Measurements from ENCODE around the gene RBMS3.
A peak's percentile ranks its signal among the peaks of the same experiment; 100 is the strongest.
"Not testable (repeated sequence)": the region's sequence is repeated elsewhere in the genome, so short reads cannot be mapped to it uniquely, and the experiment has no call there.

RBMS3 gene

DNA sequence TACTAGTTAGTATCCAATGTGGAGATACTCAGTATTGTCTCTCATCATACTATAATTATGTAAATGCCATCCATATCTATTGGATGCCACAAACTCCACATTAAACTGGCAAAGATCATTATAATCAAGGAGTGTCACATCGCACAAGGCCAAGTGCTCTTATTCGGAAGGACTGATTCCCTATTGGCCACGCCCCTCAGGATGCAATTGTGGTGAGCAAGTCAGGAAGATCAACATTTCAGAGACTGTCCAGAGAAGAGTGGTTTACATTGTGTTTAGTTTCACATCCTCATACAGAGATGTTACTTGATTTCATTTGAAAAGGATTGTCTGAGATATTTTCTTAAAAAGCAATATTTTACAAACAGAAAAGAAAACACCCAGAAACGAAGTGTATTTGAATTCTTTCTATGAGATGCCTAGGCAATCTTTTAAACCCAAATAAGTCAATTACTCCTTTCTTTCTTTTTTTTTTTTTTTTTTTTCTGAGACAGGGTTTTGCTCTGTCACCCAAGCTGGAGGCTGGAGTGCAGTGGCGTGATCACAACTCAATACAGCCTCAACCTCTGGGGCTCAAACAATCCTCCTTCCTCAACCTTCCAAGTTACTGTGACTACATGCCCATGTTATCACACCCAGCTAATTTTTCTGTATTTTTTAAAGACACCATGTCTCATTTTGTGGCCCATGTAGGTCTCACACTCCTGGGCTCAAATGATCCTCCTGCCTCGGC, 369.1 kb downstream of the RBMS3 start:
- no peak overlapping the region for H3K4me3 ChIP-seq (ENCODE audit: low read depth, low read length)
- TF ChIP-seq, protein P1, sequence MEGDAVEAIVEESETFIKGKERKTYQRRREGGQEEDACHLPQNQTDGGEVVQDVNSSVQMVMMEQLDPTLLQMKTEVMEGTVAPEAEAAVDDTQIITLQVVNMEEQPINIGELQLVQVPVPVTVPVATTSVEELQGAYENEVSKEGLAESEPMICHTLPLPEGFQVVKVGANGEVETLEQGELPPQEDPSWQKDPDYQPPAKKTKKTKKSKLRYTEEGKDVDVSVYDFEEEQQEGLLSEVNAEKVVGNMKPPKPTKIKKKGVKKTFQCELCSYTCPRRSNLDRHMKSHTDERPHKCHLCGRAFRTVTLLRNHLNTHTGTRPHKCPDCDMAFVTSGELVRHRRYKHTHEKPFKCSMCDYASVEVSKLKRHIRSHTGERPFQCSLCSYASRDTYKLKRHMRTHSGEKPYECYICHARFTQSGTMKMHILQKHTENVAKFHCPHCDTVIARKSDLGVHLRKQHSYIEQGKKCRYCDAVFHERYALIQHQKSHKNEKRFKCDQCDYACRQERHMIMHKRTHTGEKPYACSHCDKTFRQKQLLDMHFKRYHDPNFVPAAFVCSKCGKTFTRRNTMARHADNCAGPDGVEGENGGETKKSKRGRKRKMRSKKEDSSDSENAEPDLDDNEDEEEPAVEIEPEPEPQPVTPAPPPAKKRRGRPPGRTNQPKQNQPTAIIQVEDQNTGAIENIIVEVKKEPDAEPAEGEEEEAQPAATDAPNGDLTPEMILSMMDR (IDR thresholded peaks at IDR 0.05; ENCODE audit: borderline replicate concordance, insufficient read depth, low read depth, low read length) = no peak

DNA sequence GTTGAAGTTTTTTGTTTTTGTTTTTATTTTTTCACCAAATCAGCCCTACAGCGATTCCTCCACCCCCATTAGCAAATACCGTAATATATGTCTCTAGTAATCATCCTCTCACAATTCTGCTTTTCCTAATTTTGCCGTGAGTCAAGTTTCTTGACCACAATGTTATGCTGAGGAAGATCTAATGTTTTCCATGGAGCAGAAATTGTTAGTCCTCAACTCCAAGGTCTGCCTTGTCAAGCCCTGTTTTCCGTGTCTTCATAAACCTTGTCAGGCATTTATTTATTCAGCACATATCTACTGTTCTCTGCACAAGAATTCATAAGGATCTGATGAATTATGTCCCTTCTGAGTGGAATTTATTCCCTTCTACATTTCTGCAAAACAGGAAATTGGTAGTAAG, 372.8 kb downstream of the RBMS3 start:
- no peak overlapping the region for H3K4me3 ChIP-seq (ENCODE audit: low read depth, low read length)
- TF ChIP-seq, protein P1 (IDR thresholded peaks at IDR 0.05; ENCODE audit: borderline replicate concordance, insufficient read depth, low read depth, low read length) = no peak

DNA sequence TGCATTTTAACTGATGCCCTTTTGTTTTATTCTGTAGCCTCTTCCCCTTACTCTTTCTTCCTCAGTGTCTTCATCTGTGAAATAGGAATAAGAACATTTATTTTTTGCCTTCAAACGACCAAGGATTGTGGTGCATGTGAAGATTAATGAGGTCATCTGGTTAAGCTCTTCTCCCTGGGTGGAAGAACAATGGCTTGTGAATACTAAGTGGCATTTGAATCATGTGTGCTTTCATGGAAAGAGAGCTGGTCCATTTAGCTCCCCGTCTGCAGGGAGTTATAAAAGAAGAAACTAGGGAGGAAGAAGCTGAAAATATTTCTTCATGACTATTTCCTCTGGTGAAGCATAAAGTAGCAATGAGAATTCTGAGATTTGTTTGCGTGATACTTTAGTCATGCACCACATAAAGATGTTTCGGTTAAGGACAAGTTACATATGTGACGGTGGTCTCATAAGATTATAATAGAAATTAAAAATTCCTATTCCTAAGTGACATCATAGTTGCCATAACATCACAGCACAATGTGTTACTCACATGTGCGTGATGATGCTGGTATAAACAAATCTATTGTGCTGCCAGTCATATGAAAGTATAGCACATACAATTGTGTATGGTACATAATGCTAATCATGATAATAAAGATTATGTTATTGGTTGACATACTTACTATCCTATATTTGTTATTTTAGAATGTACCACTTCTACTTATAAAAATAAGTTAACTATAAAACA, 374.3 kb downstream of the RBMS3 start:
- TF ChIP-seq, protein P1 (IDR thresholded peaks at IDR 0.05; ENCODE audit: borderline replicate concordance, insufficient read depth, low read depth, low read length) = no peak
- H3K4me3 ChIP-seq (ENCODE audit: low read depth, low read length) = no peak overlapping the region

DNA sequence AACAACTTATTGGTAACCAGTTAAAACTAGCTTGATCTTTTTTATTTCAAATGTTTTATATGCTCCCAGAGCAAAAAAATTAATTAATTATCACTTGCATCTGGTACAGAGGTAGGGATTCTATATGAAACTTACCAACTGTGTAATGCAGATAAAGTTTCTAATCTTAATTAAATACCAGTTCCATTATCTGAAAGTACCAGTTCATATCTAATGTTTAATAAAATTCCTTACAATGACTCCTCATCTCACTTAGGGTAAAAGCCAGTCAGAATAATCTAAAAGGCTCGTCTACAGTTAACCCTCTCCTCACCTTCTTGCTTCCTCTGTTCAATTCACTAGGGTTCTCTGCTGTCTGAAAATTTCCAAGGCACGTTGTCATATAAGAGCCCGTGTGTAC, 384.8 kb downstream of the RBMS3 start:
- TF ChIP-seq, protein P1 (IDR thresholded peaks at IDR 0.05; ENCODE audit: borderline replicate concordance, insufficient read depth, low read depth, low read length) = no peak
- H3K4me3 ChIP-seq (ENCODE audit: low read depth, low read length) = no peak overlapping the region

DNA sequence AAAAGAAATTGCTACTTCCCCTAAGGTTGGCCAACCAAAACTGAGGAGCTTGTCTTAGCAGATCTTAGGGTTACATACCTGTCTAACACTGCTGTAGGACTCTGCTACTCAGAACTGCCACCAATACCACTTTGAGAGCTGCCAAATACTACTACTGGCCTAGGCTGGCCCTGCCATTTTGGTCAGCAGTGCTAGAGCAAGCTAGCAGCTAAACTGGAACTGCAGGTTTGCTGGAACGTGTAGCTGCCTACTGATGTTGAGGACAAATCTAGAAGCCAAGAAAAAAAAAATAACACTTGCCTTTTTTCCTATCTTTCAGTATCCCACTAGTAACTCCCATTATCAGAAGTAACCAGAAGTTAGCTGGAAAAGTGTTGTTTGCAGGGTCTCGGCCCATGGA, 387.4 kb downstream of the RBMS3 start:
- TF ChIP-seq, protein P1 (IDR thresholded peaks at IDR 0.05; ENCODE audit: borderline replicate concordance, insufficient read depth, low read depth, low read length) = no peak
- H3K4me3 ChIP-seq (ENCODE audit: low read depth, low read length) = no peak overlapping the region

DNA sequence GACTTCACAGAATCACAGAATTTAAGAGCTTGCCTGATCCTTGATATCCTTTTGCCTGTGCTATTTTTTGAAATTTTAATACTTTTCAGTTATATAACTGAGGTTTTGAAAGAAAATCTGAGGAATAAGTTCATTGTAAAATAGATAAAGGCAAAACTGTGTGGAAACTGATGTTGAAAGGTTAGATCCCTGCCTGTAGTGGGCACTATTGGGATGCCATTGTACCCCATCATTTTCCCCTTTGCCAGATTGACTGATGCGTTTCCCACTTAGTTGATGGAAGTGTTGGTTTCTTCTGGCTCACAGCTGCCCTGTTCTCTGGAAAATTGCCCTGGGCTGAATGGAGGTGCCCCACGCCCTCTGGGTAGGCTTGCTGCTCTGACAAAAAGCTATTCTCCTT, 387.9 kb downstream of the RBMS3 start:
- no peak overlapping the region for H3K4me3 ChIP-seq (ENCODE audit: low read depth, low read length)

DNA sequence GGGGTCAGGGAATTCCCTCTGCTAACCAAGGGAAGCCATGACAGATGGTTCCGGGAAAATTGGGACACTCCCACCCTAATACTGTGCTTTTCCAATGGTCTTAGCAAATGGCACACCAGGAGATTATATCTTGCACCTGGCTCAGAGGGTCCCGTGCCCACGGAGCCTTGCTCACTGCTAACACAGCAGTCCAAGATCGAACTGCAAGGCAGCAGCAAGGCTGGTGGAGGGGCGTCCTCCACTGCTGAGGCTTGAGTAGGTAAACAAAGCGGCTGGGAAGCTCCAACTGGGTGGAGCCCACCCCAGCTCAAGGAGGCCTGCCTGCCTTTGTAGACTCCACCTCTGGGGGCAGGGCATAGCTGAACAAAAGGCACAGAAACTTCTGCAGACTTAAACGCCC, 389.6 kb downstream of the RBMS3 start:
- H3K4me3 ChIP-seq (ENCODE audit: low read depth, low read length) = not testable (repeated sequence)

More for the DNA sequence above, 387.9 kb downstream of the RBMS3 start:
- TF ChIP-seq, protein P1 (IDR thresholded peaks at IDR 0.05; ENCODE audit: borderline replicate concordance, insufficient read depth, low read depth, low read length) = 0 out of 2 replicates have a peak, but pooled peaks have one; percentile 17

Data from GM12875 (cell line).